IMR-90 (cell line): Measurements from ENCODE around the gene SPTLC3. TPM values are rescaled to one million over a fixed set of nuclear protein-coding genes. Genes with fewer than 3 reads are reported as not detected.

Experiments
- ATAC-seq: fragments of 200-7000 bp; cut with Tn5 transposase; 2 replicates; pipeline ENCODE4 v1.9.1; 2020; ENCODE audit warnings: low read depth, mild to moderate bottlenecking, moderate library complexity
- BruUV-seq: library from RNA; stranded (reverse); fragments of 400-500 nt; replicated peaks from 2 replicates; lab custom pipeline; 2021; lab: Mats Ljungman, UMichigan
- CTCF ChIA-PET: fragments of 300-600 bp; formaldehyde crosslinking; extraction: SDS; loops from one replicate; lab custom pipeline; 2021; ENCODE audit warnings: antibody characterized with exemption; lab: Yijun Ruan, JAX
- POLR2A ChIA-PET: fragments of 300-600 bp; sonication (Branson Sonifier 250); formaldehyde crosslinking; loops from one replicate; lab custom pipeline; 2022; ENCODE audit warnings: antibody characterized with exemption; ENCODE audit not compliant: unreplicated experiment; lab: Charles Lee
- DNase-seq: peaks from one replicate; pipeline ENCODE4 v3.0.0; 2013
- H2AFZ ChIP-seq: replicated peaks from 2 replicates; pipeline ENCODE3; 2013; ENCODE audit warnings: low read length, mild to moderate bottlenecking; ENCODE audit not compliant: poor library complexity
- H2AK5ac ChIP-seq: 2 replicates; pipeline ENCODE4 v1.6.1; 2013; ENCODE audit warnings: low read depth, low read length, inconsistent platforms
- H2AK9ac ChIP-seq: replicated peaks from 2 replicates; pipeline ENCODE3; 2013; ENCODE audit warnings: mild to moderate bottlenecking, low read depth, low read length, moderate library complexity; ENCODE audit not compliant: poor library complexity
- H2BK120ac ChIP-seq: 2 replicates; pipeline ENCODE4 v1.6.1; 2013; ENCODE audit warnings: low read depth, low read length, inconsistent platforms
- H2BK15ac ChIP-seq: 3 replicates; pipeline ENCODE4 v1.6.1; 2013; ENCODE audit warnings: low read depth, low read length, inconsistent platforms
- H2BK20ac ChIP-seq: 2 replicates; pipeline ENCODE4 v1.6.1; 2013; ENCODE audit warnings: low read depth, mild to moderate bottlenecking, inconsistent platforms, low read length, moderate library complexity
- H2BK5ac ChIP-seq: 2 replicates; pipeline ENCODE4 v1.6.1; 2013; ENCODE audit warnings: mild to moderate bottlenecking, low read depth, low read length, inconsistent platforms; ENCODE audit not compliant: poor library complexity, severe bottlenecking
- H3K14ac ChIP-seq: replicated peaks from 2 replicates; pipeline ENCODE4 v1.6.1; 2013; ENCODE audit warnings: low read depth, low read length, inconsistent platforms
- H3K18ac ChIP-seq: 2 replicates; pipeline ENCODE4 v1.6.1; 2013; ENCODE audit warnings: low read depth, low read length, control low read depth
- H3K23ac ChIP-seq: 2 replicates; pipeline ENCODE4 v1.6.1; 2013; ENCODE audit warnings: low read depth, low read length, inconsistent platforms
- H3K27ac ChIP-seq: 2 replicates; pipeline ENCODE4 v1.5.1; 2013; ENCODE audit warnings: mild to moderate bottlenecking, control low read depth, low read length; ENCODE audit not compliant: insufficient read depth
- H3K27me3 ChIP-seq: 2 replicates; pipeline ENCODE4 v1.6.1; 2013; ENCODE audit warnings: low read length; ENCODE audit not compliant: control insufficient read depth, insufficient read depth
- H3K36me3 ChIP-seq: 2 replicates; pipeline ENCODE4 v1.6.1; 2013; ENCODE audit warnings: low read length, mixed read lengths; ENCODE audit not compliant: control insufficient read depth, insufficient read depth
- H3K4ac ChIP-seq: 2 replicates; pipeline ENCODE4 v1.6.1; 2013; ENCODE audit warnings: low read depth, low read length, inconsistent platforms
- H3K4me1 ChIP-seq: 2 replicates; pipeline ENCODE4 v1.6.1; 2013; ENCODE audit warnings: low read length, mixed read lengths; ENCODE audit not compliant: control insufficient read depth, insufficient read depth
- H3K4me2 ChIP-seq: 2 replicates; pipeline ENCODE4 v1.6.1; 2013; ENCODE audit warnings: low read depth, mild to moderate bottlenecking, control low read depth, low read length, moderate library complexity
- H3K4me3 ChIP-seq: 2 replicates; pipeline ENCODE4 v1.5.1; 2013; ENCODE audit warnings: low read depth, mild to moderate bottlenecking, control low read depth, low read length, moderate library complexity; ENCODE audit not compliant: insufficient read depth
- H3K56ac ChIP-seq: 2 replicates; pipeline ENCODE4 v1.6.1; 2013; ENCODE audit warnings: low read length, inconsistent platforms; ENCODE audit not compliant: insufficient read depth; ENCODE audit errors: extremely low read depth
- H3K79me1 ChIP-seq, 2 experiments: 2 replicates each; pipeline ENCODE4 v1.6.1; 2013; ENCODE audit warnings: low read length in 2 of 2, inconsistent platforms in 1 of 2, low read depth in 1 of 2
- H3K9ac ChIP-seq: 2 replicates; pipeline ENCODE4 v1.6.1; 2013; ENCODE audit warnings: low read depth, low read length, control low read depth
- H3K9me1 ChIP-seq: 2 replicates; pipeline ENCODE4 v1.6.1; 2013; ENCODE audit warnings: low read length, inconsistent platforms; ENCODE audit not compliant: insufficient read depth
- H3K9me3 ChIP-seq: 2 replicates; pipeline ENCODE4 v1.6.1; 2013; ENCODE audit warnings: low read length; ENCODE audit not compliant: control insufficient read depth, insufficient read depth
- H4K20me1 ChIP-seq: 2 replicates; pipeline ENCODE4 v1.6.1; 2013; ENCODE audit warnings: low read length, inconsistent platforms; ENCODE audit not compliant: insufficient read depth
- H4K5ac ChIP-seq: 2 replicates; pipeline ENCODE4 v1.6.1; 2013; ENCODE audit warnings: mild to moderate bottlenecking, low read depth, low read length, control low read depth
- H4K8ac ChIP-seq, 2 experiments: 2 replicates each; pipeline ENCODE4 v1.6.1; 2013; ENCODE audit warnings: low read depth in 2 of 2, low read length in 2 of 2, control low read depth in 1 of 2, inconsistent platforms in 1 of 2
- H4K91ac ChIP-seq: 2 replicates; pipeline ENCODE4 v1.6.1; 2013; ENCODE audit warnings: low read depth, low read length, inconsistent platforms; ENCODE audit not compliant: insufficient read depth
- NFE2L2 ChIP-seq: fragments of 150-350 bp; IDR thresholded peaks from 2 replicates; pipeline ENCODE4 v1.6.1; 2016; ENCODE audit warnings: low read depth, mild to moderate bottlenecking, low read length
- RFX5 ChIP-seq: IDR thresholded peaks from 2 replicates; pipeline ENCODE4 v1.8.0; 2012; ENCODE audit warnings: low read depth, mild to moderate bottlenecking, low read length, moderate library complexity
- WGBS, 2 experiments: methylation state at CpG; one replicate each; pipeline versions ENCODE4 v1.1.5 to v1.1.7; 2013; ENCODE audit warnings: missing lambda C conversion rate in 2 of 2; ENCODE audit not compliant: insufficient read length in 1 of 2; ENCODE audit errors: extremely low coverage in 2 of 2; 5-methylcytosine and 5-hydroxymethylcytosine counted together
- dilution Hi-C: fragments of 300-500 bp; cut with HindIII; formaldehyde crosslinking; loops from one replicate; pipeline ENCODE4 v1.14.3; 2018; ENCODE audit warnings: low sequenced_read_pairs; ENCODE audit not compliant: unreplicated experiment
- in situ Hi-C: fragments of 300-500 bp; cut with MboI; formaldehyde crosslinking; loops from 3 replicates; pipeline ENCODE4 v1.14.3; 2019; ENCODE audit warnings: low sequenced_read_pairs, inconsistent platforms, mixed read lengths
- intact Hi-C: fragments of 100-400 bp; cut with micrococcal nuclease; formaldehyde crosslinking; loops from 2 replicates; pipeline ENCODE4 v1.10.0; 2022
- polyA plus RNA-seq, 3 experiments: library from polyadenylated mRNA; depleted of rRNA; stranded (reverse); fragments of >200 nt; gene quantifications; 2 replicates each; pipeline ENCODE4 v1.2.3, GENCODE V29; 2012; ENCODE audit warnings: low replicate concordance in 1 of 3
- total RNA-seq: library from RNA; depleted of rRNA; stranded (reverse); fragments of >200 nt; gene quantifications from 2 replicates; pipeline ENCODE4 v1.2.3, GENCODE V29; 2012
- TF ChIP-seq, protein P1 (sequence below): conservative IDR thresholded peaks from 2 replicates; pipeline ENCODE4 v1.5.1; 2012; ENCODE audit warnings: mild to moderate bottlenecking, low read depth, low read length, improper control_type of control experiment

SPTLC3 gene
- total and polyA plus RNA-seq, 2 of the 4 experiments (the other 2 are of a cell fraction): 0.44 to 1.6 TPM

- dilution Hi-C loops (no loop called here), intact Hi-C loops (no loop called here), in situ Hi-C loops (no loop called here)
- Histone ChIP-seq H4K91ac (no peak overlapping the region), H2AK9ac (no peak overlapping the region), H3K36me3 (no peaks in the 10 kb centered on the region), H2BK15ac (no peak overlapping the region), H2BK120ac (no peak overlapping the region), H2AFZ (no peak overlapping the region), H3K23ac (no peak overlapping the region), H4K5ac (no peak overlapping the region), H3K4me1 (no peaks in the 10 kb centered on the region), H4K20me1 (no peaks in the 10 kb centered on the region), H3K18ac (no peak overlapping the region), H3K9me1 (no peaks in the 10 kb centered on the region), H3K4me3 (no peak overlapping the region), H3K56ac (no peak overlapping the region), H3K27ac (no peak overlapping the region), H2AK5ac (no peak overlapping the region), H3K9ac (no peak overlapping the region), H3K4ac (no peak overlapping the region), H2BK5ac (no peak overlapping the region), H3K14ac (no peak overlapping the region), H4K8ac (no peak overlapping the region), H3K79me1 (no peaks in the 10 kb centered on the region), H3K4me2 (no peak overlapping the region), H3K9me3 (no peaks in the 10 kb centered on the region), H2BK20ac (no peak overlapping the region), H3K27me3 (no peaks in the 10 kb centered on the region)
- BruUV-seq: no TSS peak
- TF ChIP-seq NFE2L2 (no peak), RFX5 (no peak)
- TF ChIP-seq, protein P1, sequence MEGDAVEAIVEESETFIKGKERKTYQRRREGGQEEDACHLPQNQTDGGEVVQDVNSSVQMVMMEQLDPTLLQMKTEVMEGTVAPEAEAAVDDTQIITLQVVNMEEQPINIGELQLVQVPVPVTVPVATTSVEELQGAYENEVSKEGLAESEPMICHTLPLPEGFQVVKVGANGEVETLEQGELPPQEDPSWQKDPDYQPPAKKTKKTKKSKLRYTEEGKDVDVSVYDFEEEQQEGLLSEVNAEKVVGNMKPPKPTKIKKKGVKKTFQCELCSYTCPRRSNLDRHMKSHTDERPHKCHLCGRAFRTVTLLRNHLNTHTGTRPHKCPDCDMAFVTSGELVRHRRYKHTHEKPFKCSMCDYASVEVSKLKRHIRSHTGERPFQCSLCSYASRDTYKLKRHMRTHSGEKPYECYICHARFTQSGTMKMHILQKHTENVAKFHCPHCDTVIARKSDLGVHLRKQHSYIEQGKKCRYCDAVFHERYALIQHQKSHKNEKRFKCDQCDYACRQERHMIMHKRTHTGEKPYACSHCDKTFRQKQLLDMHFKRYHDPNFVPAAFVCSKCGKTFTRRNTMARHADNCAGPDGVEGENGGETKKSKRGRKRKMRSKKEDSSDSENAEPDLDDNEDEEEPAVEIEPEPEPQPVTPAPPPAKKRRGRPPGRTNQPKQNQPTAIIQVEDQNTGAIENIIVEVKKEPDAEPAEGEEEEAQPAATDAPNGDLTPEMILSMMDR: no peak
- no CpG with 5 or more reads among the region's 3 CpGs for WGBS, 2 experiments
- CTCF ChIA-PET: no interaction called here
- no peak for ATAC-seq
- DNase-seq: no peak
- POLR2A ChIA-PET: no interaction called here
Measured at GRCh38 chr20:12987261-12987660, 21.5 kb upstream of the SPTLC3 start.
